Natural killer cell (primary cell): ENCODE data around the gene OSR1. TPM values are rescaled to one million over a fixed set of nuclear protein-coding genes. Genes with fewer than 3 reads are reported as not detected.

Experiments used
- ATAC-seq, 3 donors: fragments of 150-1000 bp in 2 of 3; fragments of 200-7000 bp in 1 of 3; cut with Tn5 transposase; 1 replicate in 1 of 3; 2 replicates in 2 of 3; pipeline ENCODE4 v1.10.0; 2021; ENCODE audit warnings: mild to moderate bottlenecking in 2 of 3, moderate library complexity in 2 of 3
- DNase-seq, 2 donors: peaks; one replicate each; pipeline versions ENCODE4 v3.0.0 to v3.0.0-alpha.2; 2013 to 2021; ENCODE audit warnings: mixed read lengths in 1 of 2
- H3K27ac ChIP-seq: one replicate; pipeline ENCODE4 v1.5.1; 2013; ENCODE audit warnings: mild to moderate bottlenecking, low read length
- H3K27me3 ChIP-seq: one replicate; pipeline ENCODE4 v1.6.1; 2013; ENCODE audit warnings: low read length; ENCODE audit not compliant: control insufficient read depth, insufficient read depth
- H3K36me3 ChIP-seq: one replicate; pipeline ENCODE4 v1.6.1; 2013; ENCODE audit warnings: low read length; ENCODE audit not compliant: control insufficient read depth, insufficient read depth
- H3K4me1 ChIP-seq: one replicate; pipeline ENCODE4 v1.6.1; 2013; ENCODE audit warnings: low read length; ENCODE audit not compliant: control insufficient read depth, insufficient read depth
- H3K4me3 ChIP-seq: one replicate; pipeline ENCODE4 v1.5.1; 2013; ENCODE audit warnings: low read length
- H3K9me3 ChIP-seq: one replicate; pipeline ENCODE4 v1.6.1; 2013; ENCODE audit warnings: low read length; ENCODE audit not compliant: control insufficient read depth, insufficient read depth
- H3K27ac Mint-ChIP-seq, 2 donors: one replicate each; pipeline ENCODE4 v1.8.0; 2022; ENCODE audit warnings: mild to moderate bottlenecking in 2 of 2, mixed read lengths in 2 of 2, moderate library complexity in 1 of 2
- H3K27me3 Mint-ChIP-seq, 2 donors: one replicate each; pipeline ENCODE4 v1.8.0; 2022; ENCODE audit warnings: low read depth in 2 of 2, mixed read lengths in 2 of 2
- H3K36me3 Mint-ChIP-seq: one replicate; pipeline ENCODE4 v1.8.0; 2022; ENCODE audit warnings: mixed read lengths
- H3K4me1 Mint-ChIP-seq, 2 donors: one replicate each; pipeline ENCODE4 v1.8.0; 2022; ENCODE audit warnings: mixed read lengths in 2 of 2
- H3K4me3 Mint-ChIP-seq: one replicate; pipeline ENCODE4 v1.8.0; 2022; ENCODE audit warnings: mild to moderate bottlenecking, moderate library complexity, mixed read lengths
- H3K9me3 Mint-ChIP-seq, 2 donors: one replicate each; pipeline ENCODE4 v1.8.0; 2022; ENCODE audit warnings: mixed read lengths in 2 of 2
- CTCF ChIP-seq: fragments of 200-600 bp; IDR thresholded peaks from one replicate; pipeline ENCODE4 v1.8.0; 2022; ENCODE audit warnings: antibody characterized with exemption
- WGBS: methylation state at CpG from one replicate; pipeline ENCODE4 v1.1.7; 2013; ENCODE audit warnings: missing lambda C conversion rate; ENCODE audit not compliant: insufficient coverage; 5-methylcytosine and 5-hydroxymethylcytosine counted together
- intact Hi-C: fragments of 100-400 bp; cut with micrococcal nuclease; formaldehyde crosslinking; loops from one replicate; pipeline ENCODE4 v1.14.2; 2022
- total RNA-seq, 4 donors: library from RNA; stranded (reverse); fragments of 120-200 nt in 1 of 4; gene quantifications; one replicate each; pipeline versions ENCODE4 v1.2.3 to v1.2.4, GENCODE V29; 2013 to 2022

The OSR1 gene
- total RNA-seq, 3 donors from 2014 or later (not counting 1 experiment from before 2014, with no cell fraction given): not detected

GRCh38 chr2:19346983-19347618 is 11.3 kb downstream of the OSR1 start:
- Mint-ChIP-seq H3K27me3 (peaks cover 13 to 22% of the 10 kb centered on the region in 2 donors), H3K9me3 (no peaks in the 10 kb centered on the region), H3K27ac (peak overlapping the region; percentile 95 to 98), H3K4me1 (peaks cover 17 to 30% of the 10 kb centered on the region in 2 donors), H3K4me3 (peak overlapping the region; percentile 96), H3K36me3 (no peaks in the 10 kb centered on the region)
- 33% methylated on average over 5 of the region's 6 CpGs for WGBS
- Histone ChIP-seq H3K4me3 (peak overlapping the region; percentile 79), H3K4me1 (peaks cover 38% of the 10 kb centered on the region), H3K27me3 (peaks cover 32% of the 10 kb centered on the region), H3K27ac (peak overlapping the region; percentile 84), H3K9me3 (no peaks in the 10 kb centered on the region), H3K36me3 (no peaks in the 10 kb centered on the region)
- DNase-seq (no peak), ATAC-seq (no peak)
- TF ChIP-seq CTCF: no peak
- intact Hi-C loops: loop anchor here (5.0 kb wide), 3 partner anchors 515 to 645 kb away; partner anchors contain the start of genes TTC32 and WDR35

GRCh38 chr2:19337742-19338141 is 20.7 kb downstream of the OSR1 start:
- Histone ChIP-seq H3K4me3 (no peak overlapping the region), H3K27me3 (no peaks in the 10 kb centered on the region), H3K9me3 (no peaks in the 10 kb centered on the region), H3K4me1 (no peaks in the 10 kb centered on the region), H3K27ac (no peak overlapping the region), H3K36me3 (no peaks in the 10 kb centered on the region)
- Mint-ChIP-seq H3K9me3 (no peaks in the 10 kb centered on the region), H3K4me3 (no peak overlapping the region), H3K4me1 (no peaks in the 10 kb centered on the region), H3K27me3 (no peaks in the 10 kb centered on the region), H3K36me3 (no peaks in the 10 kb centered on the region), H3K27ac (no peak overlapping the region)
- TF ChIP-seq CTCF: no peak
- no peak for ATAC-seq
- DNase-seq: no peak
- intact Hi-C loops: no loop called here
- WGBS: 100% methylated on average over 1 of the region's 1 CpG

- 100% methylated on average over 1 of the region's 1 CpG for WGBS
- TF ChIP-seq CTCF: no peak
- Histone ChIP-seq H3K9me3 (no peaks in the 10 kb centered on the region), H3K36me3 (no peaks in the 10 kb centered on the region), H3K4me3 (no peak overlapping the region), H3K4me1 (no peaks in the 10 kb centered on the region), H3K27me3 (no peaks in the 10 kb centered on the region), H3K27ac (no peak overlapping the region)
- intact Hi-C loops: no loop called here
- DNase-seq: no peak
- Mint-ChIP-seq H3K36me3 (no peaks in the 10 kb centered on the region), H3K9me3 (no peaks in the 10 kb centered on the region), H3K4me3 (no peak overlapping the region), H3K27me3 (no peaks in the 10 kb centered on the region), H3K27ac (no peak overlapping the region), H3K4me1 (no peaks in the 10 kb centered on the region)
- ATAC-seq: no peak
These were observed 21.2 kb downstream of the OSR1 start for GRCh38 chr2:19337202-19337601.

- Mint-ChIP-seq H3K4me1 (no peaks in the 10 kb centered on the region), H3K27ac (no peak overlapping the region), H3K27me3 (no peaks in the 10 kb centered on the region), H3K9me3 (no peaks in the 10 kb centered on the region), H3K36me3 (no peaks in the 10 kb centered on the region), H3K4me3 (no peak overlapping the region)
- H3K4me3 ChIP-seq: no peak overlapping the region
- no peak for DNase-seq
- no peak for TF ChIP-seq CTCF
- H3K27me3 ChIP-seq: no peaks in the 10 kb centered on the region
- no peaks in the 10 kb centered on the region for H3K9me3 ChIP-seq
- 96% methylated on average over 3 of the region's 3 CpGs for WGBS
- no peak for ATAC-seq
- intact Hi-C loops: no loop called here
- no peaks in the 10 kb centered on the region for H3K36me3 ChIP-seq
- H3K4me1 ChIP-seq: no peaks in the 10 kb centered on the region
- no peak overlapping the region for H3K27ac ChIP-seq
These were observed 21.6 kb downstream of the OSR1 start for GRCh38 chr2:19336781-19337180.
